Tibial nerve (tissue), 4 donors: ENCODE measurements around the gene PIK3C2A. TPM values are rescaled to one million over a fixed set of nuclear protein-coding genes. Genes with fewer than 3 reads are reported as not detected.

ENCODE experiments used
- DNase-seq, 2 donors: peaks; one replicate each; pipeline ENCODE4 v3.0.0-alpha.2; 2019; ENCODE audit warnings: low spot score in 2 of 2
- H3K27ac ChIP-seq, 4 donors: fragments of 200-600 bp; sonication (generic) in 3 of 4; one replicate each; pipeline ENCODE4 v1.5.1; 2017 to 2019; ENCODE audit warnings: mild to moderate bottlenecking in 1 of 4
- H3K27me3 ChIP-seq, 2 donors: fragments of 200-600 bp; sonication (generic) in 1 of 2; one replicate each; pipeline versions ENCODE4 v1.5.1 to v1.6.0; 2017 to 2019
- H3K36me3 ChIP-seq, 3 donors: fragments of 200-600 bp; sonication (generic); one replicate each; pipeline ENCODE4 v1.5.1; 2018 to 2019
- H3K4me1 ChIP-seq, 4 donors: fragments of 200-600 bp; sonication (generic) in 3 of 4; one replicate each; pipeline ENCODE4 v1.5.1; 2017 to 2019
- H3K4me3 ChIP-seq, 4 donors: fragments of 200-600 bp; sonication (generic) in 3 of 4; one replicate each; pipeline ENCODE4 v1.5.1; 2017 to 2019; ENCODE audit warnings: mild to moderate bottlenecking in 1 of 4, moderate library complexity in 1 of 4
- H3K9me3 ChIP-seq, 4 donors: fragments of 200-600 bp; sonication (generic) in 3 of 4; one replicate each; pipeline ENCODE4 v1.5.1; 2017 to 2019
- CTCF ChIP-seq, 5 experiments: fragments of 200-600 bp in 3 of 5; fragments of 450-650 bp in 2 of 5; sonication (generic) in 3 of 5; IDR thresholded peaks; one replicate each; pipeline ENCODE4 v1.5.1; 2016 to 2019; ENCODE audit warnings: antibody characterized with exemption in 5 of 5, mild to moderate bottlenecking in 3 of 5, moderate library complexity in 2 of 5
- EP300 ChIP-seq, 2 donors: sonication (generic); formaldehyde crosslinking; IDR thresholded peaks; one replicate each; pipeline ENCODE4 v1.6.1; 2017; ENCODE audit warnings: antibody characterized with exemption in 2 of 2, mild to moderate bottlenecking in 1 of 2
- POLR2A ChIP-seq, 2 donors: fragments of 450-650 bp; IDR thresholded peaks; one replicate each; pipeline ENCODE4 v1.6.1; 2017; ENCODE audit warnings: antibody characterized with exemption in 2 of 2, mild to moderate bottlenecking in 2 of 2, moderate library complexity in 2 of 2
- WGBS, 2 donors: methylation state at CpG; one replicate each; pipeline ENCODE4 v1.1.5; 2018; 5-methylcytosine and 5-hydroxymethylcytosine counted together
- total RNA-seq, 4 donors: library from RNA; depleted of rRNA; stranded (reverse); fragments of >200 nt; gene quantifications; one replicate each; pipeline ENCODE4 v1.1.0, GENCODE V29; 2016

Gene PIK3C2A
- total RNA-seq, 4 donors from 2014 or later: 60.9 to 105 (median 63.2) TPM

GRCh38 chr11:17164361-17165246 lies 43.2 kb downstream of the PIK3C2A start:
- no peak for TF ChIP-seq CTCF (IDR thresholded peaks at IDR 0.05)
- TF ChIP-seq EP300 (IDR thresholded peaks at IDR 0.05): peak in 1 of 2 donors; percentile 21
- Histone ChIP-seq H3K36me3 (peaks cover 0 to 21% (median 0%) of the 10 kb centered on the region in 3 donors), H3K4me1 (peaks cover 0 to 64% (median 28%) of the 10 kb centered on the region in 4 donors), H3K27me3 (no peaks in the 10 kb centered on the region), H3K9me3 (no peaks in the 10 kb centered on the region), H3K27ac (peak overlapping the region in 1 of 4 donors; percentile 34), H3K4me3 (no peak overlapping the region)
- peak in 1 of 2 donors; percentile 20 for DNase-seq
- 61 to 69% methylated on average over 1 of the region's 1 CpG for WGBS, 2 donors

GRCh38 chr11:17163736-17164135 lies 44.0 kb downstream of the PIK3C2A start:
- Histone ChIP-seq H3K27ac (peak overlapping the region in 2 of 4 donors; percentile 16 to 22), H3K27me3 (no peaks in the 10 kb centered on the region), H3K4me3 (no peak overlapping the region), H3K9me3 (no peaks in the 10 kb centered on the region), H3K4me1 (peaks cover 0 to 67% (median 32%) of the 10 kb centered on the region in 4 donors), H3K36me3 (peaks cover 0 to 15% (median 0%) of the 10 kb centered on the region in 3 donors)
- TF ChIP-seq EP300 (IDR thresholded peaks at IDR 0.05) (no peak), CTCF (IDR thresholded peaks at IDR 0.05) (no peak), POLR2A (IDR thresholded peaks at IDR 0.05) (no peak)
- no peak for DNase-seq
- 78 to 80% methylated on average over 2 of the region's 2 CpGs for WGBS, 2 donors

GRCh38 chr11:17163291-17163690 lies 44.5 kb downstream of the PIK3C2A start:
- no peak overlapping the region for H3K4me3 ChIP-seq
- H3K4me1 ChIP-seq: peaks cover 0 to 67% (median 33%) of the 10 kb centered on the region in 4 donors
- 83% methylated on average over 5 of the region's 5 CpGs for WGBS, 2 donors

GRCh38 chr11:17162376-17162775 lies 45.4 kb downstream of the PIK3C2A start:
- Histone ChIP-seq H3K4me3 (no peak overlapping the region), H3K27me3 (no peaks in the 10 kb centered on the region), H3K9me3 (no peaks in the 10 kb centered on the region), H3K27ac (peak overlapping the region in 2 of 4 donors; percentile 45 to 67), H3K4me1 (peaks cover 0 to 67% (median 33%) of the 10 kb centered on the region in 4 donors), H3K36me3 (peaks cover 0 to 3% (median 0%) of the 10 kb centered on the region in 3 donors)
- TF ChIP-seq POLR2A (IDR thresholded peaks at IDR 0.05) (no peak), EP300 (IDR thresholded peaks at IDR 0.05) (no peak), CTCF (IDR thresholded peaks at IDR 0.05) (no peak)
- DNase-seq: no peak
- whole genome bisulfite sequencing, 2 donors: 68 to 73% methylated on average over 2 of the region's 2 CpGs

More at GRCh38 chr11:17163291-17163690, 44.5 kb downstream of the PIK3C2A start:
- no peak for TF ChIP-seq POLR2A (IDR thresholded peaks at IDR 0.05)
- TF ChIP-seq CTCF (IDR thresholded peaks at IDR 0.05): no peak
- TF ChIP-seq EP300 (IDR thresholded peaks at IDR 0.05): no peak
- no peaks in the 10 kb centered on the region for H3K9me3 ChIP-seq
- H3K36me3 ChIP-seq: peaks cover 0 to 11% (median 0%) of the 10 kb centered on the region in 3 donors
- H3K27ac ChIP-seq: peak overlapping the region in 2 of 4 donors; percentile 16 to 22
- no peaks in the 10 kb centered on the region for H3K27me3 ChIP-seq
- no peak for DNase-seq

GRCh38 chr11:17161515-17161914 lies 46.3 kb downstream of the PIK3C2A start:
- Histone ChIP-seq H3K4me1 (peaks cover 0 to 74% (median 33%) of the 10 kb centered on the region in 4 donors), H3K36me3 (no peaks in the 10 kb centered on the region), H3K4me3 (no peak overlapping the region), H3K27ac (peak overlapping the region in 2 of 4 donors; percentile 25 to 67), H3K9me3 (no peaks in the 10 kb centered on the region), H3K27me3 (no peaks in the 10 kb centered on the region)
- no peak for DNase-seq
- TF ChIP-seq POLR2A (IDR thresholded peaks at IDR 0.05) (no peak), CTCF (IDR thresholded peaks at IDR 0.05) (no peak), EP300 (IDR thresholded peaks at IDR 0.05) (no peak)
- 67 to 71% methylated on average over 1 of the region's 1 CpG for WGBS, 2 donors
